ENCODE measurements around the gene SGK1.
"Not testable (repeated sequence)": the region's sequence is repeated elsewhere in the genome, so short reads cannot be mapped to it uniquely, and the experiment has no call there.

GRCh38 chr6:134192609-134193008, 125.3 kb downstream of the SGK1 start:
- not testable (repeated sequence) for TF ChIP-seq POLR2A, POLR2AphosphoS5 (IDR thresholded peaks at IDR 0.05; ENCODE audit: low read depth, low read length)
